HG02852 (cell line): ENCODE data around the gene ZNF229.
"Not testable (repeated sequence)": the region's sequence is repeated elsewhere in the genome, so short reads cannot be mapped to it uniquely, and the experiment has no call there.

Experiments
- ATAC-seq: cut with Tn5 transposase; IDR thresholded peaks from one replicate; pipeline ENCODE4 v1.9.1; 2021; ENCODE audit warnings: mild to moderate bottlenecking, moderate library complexity; ENCODE audit not compliant: unreplicated experiment

Gene ZNF229

GRCh38 chr19:44447916-44448674 is at the start of gene ZNF229:
Gene ZNF229, minus strand, starts transcription at chr19:44448472. Its CDS starts 5,625 bp downstream, at chr19:44442847.
- ATAC-seq, result no peak

DNA sequence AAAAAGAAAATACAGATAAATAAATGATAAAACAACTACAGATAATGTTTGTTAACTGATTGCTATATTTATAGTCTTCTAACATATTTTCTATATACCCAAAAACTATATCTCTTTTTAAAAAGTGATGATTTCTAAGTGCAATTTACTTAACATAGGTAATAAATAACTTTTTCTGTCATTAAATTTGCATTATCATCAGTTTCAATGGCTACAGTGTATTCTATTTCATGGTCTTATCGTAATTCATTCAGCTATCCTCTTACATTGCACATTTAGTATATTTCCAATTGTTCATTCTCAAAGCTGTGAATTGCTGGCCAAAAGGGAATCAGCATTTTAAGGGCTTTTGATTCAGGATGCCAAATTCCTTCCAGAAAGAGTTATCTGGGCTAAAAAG is 48.4 kb upstream of the ZNF229 start:
- no peak for ATAC-seq

DNA sequence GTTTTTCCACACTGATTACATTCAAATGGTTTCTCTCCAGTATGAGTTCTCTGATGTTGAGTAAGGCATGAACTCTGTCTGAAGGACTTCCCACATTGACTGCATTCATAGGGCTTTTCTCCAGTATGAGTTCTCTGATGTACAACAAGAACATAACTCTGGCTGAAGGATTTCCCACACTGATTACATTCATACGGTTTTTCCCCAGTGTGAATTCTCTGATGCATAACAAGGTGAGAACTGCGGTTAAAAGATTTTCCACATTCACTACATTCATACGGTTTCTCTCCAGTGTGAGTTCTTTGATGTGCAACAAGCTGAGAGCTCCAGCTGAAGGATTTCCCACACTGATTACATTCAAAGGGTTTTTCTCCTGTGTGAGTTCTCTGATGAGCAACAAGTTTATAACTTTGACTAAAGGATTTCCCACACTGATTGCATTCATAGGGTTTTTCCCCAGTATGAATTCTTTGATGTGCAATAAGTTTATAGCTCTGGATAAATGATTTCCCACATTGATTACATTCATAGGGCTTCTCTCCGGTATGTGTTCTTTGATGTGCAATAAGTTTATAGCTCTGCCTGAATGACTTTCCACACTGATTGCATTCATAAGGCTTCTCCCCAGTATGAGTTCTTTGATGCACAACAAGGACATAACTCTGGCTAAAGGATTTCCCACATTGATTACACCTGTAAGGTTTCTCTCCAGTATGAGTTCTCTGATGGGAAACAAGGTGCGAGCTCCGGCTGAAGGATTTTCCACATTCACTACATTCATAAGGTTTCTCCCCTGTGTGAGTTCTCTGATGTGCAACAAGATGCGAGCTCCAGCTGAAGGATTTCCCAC is 28.5 kb upstream of the ZNF229 start:
- no peak for ATAC-seq

GRCh38 chr19:44468730-44469129 is 20.5 kb upstream of the ZNF229 start:
- not testable (repeated sequence) for ATAC-seq

DNA sequence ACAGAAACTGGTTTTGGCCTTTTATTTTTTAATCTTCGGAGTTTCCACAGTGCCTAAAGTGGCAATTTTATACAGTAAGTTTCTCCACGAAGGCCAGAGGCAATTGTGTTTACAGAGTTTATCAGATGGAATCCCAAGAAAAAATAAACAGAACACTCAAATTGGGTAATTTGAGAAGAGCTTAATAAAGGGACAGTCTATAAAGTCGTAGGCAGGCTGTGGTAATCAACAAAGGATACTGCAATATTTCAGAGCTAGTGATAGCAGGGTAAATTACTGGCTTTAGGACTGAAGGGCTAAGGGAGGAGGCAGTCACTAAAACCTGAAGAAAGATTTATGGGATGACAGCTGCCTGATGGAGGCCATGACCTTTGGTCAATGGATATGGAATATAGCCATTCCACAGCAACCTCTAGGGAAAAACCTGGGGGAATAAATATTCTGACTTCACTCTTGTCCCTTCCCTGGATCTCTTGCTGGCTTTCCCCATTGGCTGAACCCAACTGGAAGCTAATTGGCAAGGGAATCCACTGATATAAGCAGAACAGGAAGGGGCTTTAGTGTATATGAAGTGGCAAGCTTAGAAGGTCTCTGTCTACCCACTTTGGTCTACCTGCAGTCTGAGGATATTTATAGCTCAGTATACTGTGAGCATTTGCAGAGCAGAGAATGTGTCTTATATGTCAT is 14.5 kb upstream of the ZNF229 start:
- not testable (repeated sequence) for ATAC-seq

DNA sequence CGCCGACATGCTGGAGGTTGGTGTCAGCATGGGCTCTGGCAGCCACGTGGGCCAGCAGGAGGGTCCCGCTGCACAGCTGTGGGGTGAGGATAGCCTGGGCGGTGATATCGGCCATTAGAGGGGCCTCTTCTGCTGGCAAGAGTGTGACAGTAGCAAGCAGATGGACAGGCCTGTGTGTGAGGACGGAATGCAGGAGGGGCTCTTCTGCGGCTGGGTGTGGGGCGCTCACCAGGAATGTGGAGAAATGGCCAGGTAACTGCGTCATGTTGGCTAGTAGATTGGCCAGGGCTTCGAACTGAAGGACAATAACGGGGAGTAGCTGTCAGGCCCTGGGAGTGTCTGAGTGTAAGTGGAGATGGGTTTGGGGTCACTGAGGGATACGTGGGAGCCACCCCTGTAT is 7.7 kb upstream of the ZNF229 start:
- ATAC-seq, result not testable (repeated sequence)

DNA sequence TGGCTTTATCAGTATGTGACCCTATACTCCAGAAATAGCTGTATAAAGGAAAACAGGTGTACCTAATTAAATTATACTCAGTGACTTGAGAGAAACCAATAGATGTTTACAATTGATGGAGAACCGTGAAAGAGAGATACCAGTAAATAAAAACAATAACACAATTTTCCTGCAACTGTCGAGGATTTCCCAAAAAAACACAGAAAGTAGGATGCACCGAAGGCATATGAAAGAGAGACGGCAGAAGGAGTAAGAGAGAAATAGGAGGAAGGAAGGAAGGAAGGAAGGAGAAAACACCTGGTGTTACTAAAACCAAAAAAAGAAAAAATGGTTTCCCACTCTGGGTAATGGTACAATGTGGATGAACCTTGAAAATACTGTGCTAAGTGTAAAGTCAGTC is 6.8 kb upstream of the ZNF229 start:
- no peak for ATAC-seq

GRCh38 chr19:44452367-44452766 is 4.1 kb upstream of the ZNF229 start:
- no peak for ATAC-seq

- no peak for ATAC-seq
These were observed 3.4 kb upstream of the ZNF229 start for GRCh38 chr19:44451687-44452086.

DNA sequence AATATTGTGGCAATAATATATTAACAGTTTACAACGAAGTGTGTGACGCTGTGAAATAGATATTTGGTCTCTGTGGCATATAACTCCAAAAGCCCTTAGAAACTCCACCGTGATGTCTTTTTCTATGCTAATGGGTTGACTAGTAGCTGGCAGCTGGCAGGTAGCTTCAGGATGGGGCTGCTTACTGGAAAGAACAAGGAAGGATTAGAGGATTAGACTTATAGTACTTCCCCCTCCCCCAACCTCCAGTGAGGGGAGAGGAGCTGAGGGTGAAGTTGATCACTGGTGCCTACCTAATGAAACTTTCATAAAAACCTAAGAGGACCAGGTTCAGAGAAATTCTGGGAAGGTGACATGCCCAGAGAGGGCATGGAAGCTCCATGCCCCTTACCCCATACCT is 9.8 kb downstream of the ZNF229 start:
- ATAC-seq, result no peak

DNA sequence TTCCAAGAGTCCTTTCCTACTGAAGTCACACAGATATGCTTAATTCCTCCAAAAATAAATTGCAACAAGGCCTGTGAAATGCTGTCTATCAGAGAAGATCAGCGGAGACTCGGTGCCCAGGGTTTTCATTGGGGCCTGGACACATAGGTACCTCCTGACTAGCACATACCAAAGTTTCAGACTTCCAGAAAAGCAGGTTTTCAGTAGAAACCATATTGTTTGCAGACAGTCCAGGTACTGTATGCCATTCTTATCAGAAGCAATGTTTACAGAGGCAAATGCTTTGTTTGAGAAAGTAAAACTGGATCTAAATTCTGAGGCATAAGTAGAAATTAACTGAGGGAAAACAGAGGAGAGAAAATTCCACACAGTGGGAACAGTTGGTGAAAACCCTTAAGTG is 12.8 kb downstream of the ZNF229 start:
- no peak for ATAC-seq

GRCh38 chr19:44430956-44431355 is 17.3 kb downstream of the ZNF229 start:
- ATAC-seq, result no peak

- not testable (repeated sequence) for ATAC-seq
These were observed 32.7 kb downstream of the ZNF229 start for GRCh38 chr19:44415553-44415952.

- ATAC-seq, result peak; percentile 64
These were observed 46.8 kb downstream of the ZNF229 start, which contains the start of gene ZNF285 for GRCh38 chr19:44401139-44402115. Gene ZNF285, minus strand, starts transcription at chr19:44401608. Its CDS starts 4,395 bp downstream, at chr19:44397213.

GRCh38 chr19:44389268-44389667 is 59.0 kb downstream of the ZNF229 start:
- not testable (repeated sequence) for ATAC-seq
